GM21447 (cell line): ENCODE measurements around the gene PRMT3.
"Not testable (repeated sequence)": the region's sequence is repeated elsewhere in the genome, so short reads cannot be mapped to it uniquely, and the experiment has no call there.

Experiments
- ATAC-seq: cut with Tn5 transposase; IDR thresholded peaks from one replicate; pipeline ENCODE4 v1.9.1; 2021; ENCODE audit not compliant: unreplicated experiment

Gene PRMT3

GRCh38 chr11:20453657-20454316 lies 66.3 kb downstream of the PRMT3 start:
- ATAC-seq, result no peak

- no peak for ATAC-seq
Observed at GRCh38 chr11:20457001-20457799, 69.7 kb downstream of the PRMT3 start.

- no peak for ATAC-seq
Observed at GRCh38 chr11:20457934-20458680, 70.6 kb downstream of the PRMT3 start.

- no peak for ATAC-seq
Observed at GRCh38 chr11:20458905-20459632, 71.6 kb downstream of the PRMT3 start.

- no peak for ATAC-seq
Observed at GRCh38 chr11:20459865-20460264, 72.3 kb downstream of the PRMT3 start.

GRCh38 chr11:20464518-20464917 lies 77.0 kb downstream of the PRMT3 start:
- ATAC-seq, result no peak

- ATAC-seq, result no peak
Observed at GRCh38 chr11:20467487-20468185, 80.1 kb downstream of the PRMT3 start.

- ATAC-seq, result no peak
Observed at GRCh38 chr11:20470348-20470747, 82.8 kb downstream of the PRMT3 start.

- not testable (repeated sequence) for ATAC-seq
Observed at GRCh38 chr11:20471929-20472328, 84.4 kb downstream of the PRMT3 start.

GRCh38 chr11:20474176-20474881 lies 86.8 kb downstream of the PRMT3 start:
- no peak for ATAC-seq

- no peak for ATAC-seq
Observed at GRCh38 chr11:20474882-20475517, 87.5 kb downstream of the PRMT3 start.

- ATAC-seq, result no peak
Observed at GRCh38 chr11:20477418-20478090, 90.0 kb downstream of the PRMT3 start.

- no peak for ATAC-seq
Observed at GRCh38 chr11:20479513-20479912, 92.0 kb downstream of the PRMT3 start.

GRCh38 chr11:20483931-20484330 lies 96.4 kb downstream of the PRMT3 start:
- ATAC-seq, result no peak

GRCh38 chr11:20484416-20484815 lies 96.9 kb downstream of the PRMT3 start:
- not testable (repeated sequence) for ATAC-seq

GRCh38 chr11:20488352-20488751 lies 100.8 kb downstream of the PRMT3 start:
- no peak for ATAC-seq

GRCh38 chr11:20489948-20490347 lies 102.4 kb downstream of the PRMT3 start:
- ATAC-seq, result peak; percentile 71

- no peak for ATAC-seq
Observed at GRCh38 chr11:20493340-20493739, 105.8 kb downstream of the PRMT3 start.
